Kidney (tissue), 14 donors: ENCODE results near the gene NEGR1. TPM values are rescaled to one million over a fixed set of nuclear protein-coding genes. Genes with fewer than 3 reads are reported as not detected.

ENCODE experiments used
- DNase-seq, 5 donors: peaks; one replicate each; pipeline ENCODE4 v3.0.0-alpha.2; 2013 to 2020
- FAIRE-seq: peaks from 2 replicates; lab custom pipeline; 2012; peaks lifted over from hg19 to GRCh38; lab: Jason Lieb, UNC
- H3K27ac ChIP-seq, 2 donors: one replicate each; pipeline ENCODE4 v1.7.0; 2013; ENCODE audit warnings: low read depth in 2 of 2, low read length in 2 of 2, inconsistent platforms in 1 of 2
- H3K27me3 ChIP-seq: one replicate; pipeline ENCODE4 v1.7.1; 2013; ENCODE audit warnings: low read length, inconsistent platforms; ENCODE audit not compliant: control insufficient read depth, insufficient read depth
- H3K36me3 ChIP-seq, 3 donors: one replicate each; pipeline versions ENCODE4 v1.7.0 to v1.7.1; 2013; ENCODE audit warnings: low read length in 3 of 3, control low read depth in 1 of 3, inconsistent platforms in 1 of 3; ENCODE audit not compliant: insufficient read depth in 3 of 3, control insufficient read depth in 2 of 3
- H3K4me1 ChIP-seq, 3 donors: one replicate each; pipeline versions ENCODE4 v1.7.0 to v1.7.1; 2013; ENCODE audit warnings: low read length in 3 of 3, inconsistent platforms in 1 of 3, low read depth in 1 of 3; ENCODE audit not compliant: control insufficient read depth in 2 of 3, insufficient read depth in 2 of 3
- H3K4me3 ChIP-seq, 3 donors: one replicate each; pipeline versions ENCODE4 v1.7.0 to v1.8.1; 2013; ENCODE audit warnings: low read length in 3 of 3, control low read depth in 1 of 3, inconsistent platforms in 1 of 3
- H3K9ac ChIP-seq, 3 donors: one replicate each; pipeline versions ENCODE4 v1.7.0 to v1.7.1; 2013; ENCODE audit warnings: low read length in 3 of 3, control low read depth in 1 of 3, inconsistent platforms in 1 of 3
- H3K9me3 ChIP-seq, 3 donors: one replicate each; pipeline versions ENCODE4 v1.7.0 to v1.7.1; 2013; ENCODE audit warnings: low read length in 3 of 3, control low read depth in 1 of 3, inconsistent platforms in 1 of 3; ENCODE audit not compliant: control insufficient read depth in 2 of 3, insufficient read depth in 1 of 3
- intact Hi-C: fragments of 100-400 bp; cut with DNase I; formaldehyde crosslinking; loops from one replicate; pipeline ENCODE4 v1.11.1; 2022
- polyA plus RNA-seq: library from polyadenylated mRNA; stranded (reverse); fragments of 350-450 nt; fragmentation: Illumina TruSeq; extraction: RNeasy Lipid Tissue Mini Kit (QIAGEN cat#74804); gene quantifications from one replicate; pipeline ENCODE4 v1.2.3, GENCODE V29; 2014; ENCODE audit warnings: low read depth, low replicate concordance; ENCODE audit not compliant: insufficient read depth
- total RNA-seq: library from RNA; stranded (reverse); fragmentation: NEBNext Ultra II Directional; extraction: Animal tissue kit (Norgen Biotek cat#: 25700); gene quantifications from one replicate; pipeline ENCODE4 v1.2.1, GENCODE V29; 2021
- TF ChIP-seq, protein P1 (sequence below): IDR thresholded peaks from 3 replicates; pipeline ENCODE4 v1.5.1; 2012; ENCODE audit warnings: mild to moderate bottlenecking, moderate library complexity, borderline replicate concordance; ENCODE audit not compliant: insufficient read depth; ENCODE audit errors: extremely low read depth
- donor health status: control.
- donor health status: control.
- donor health status: control.
- donor health status: control.
- donor health status: control.
- donor health status: DM: yes; HTN: yes; CAD: no.
- donor health status: Normal renal cell carcinoma (clear cell type).

NEGR1 gene
- total and polyA plus RNA-seq, 2 donors from 2014 or later: 3.0 to 10.2 TPM

DNA sequence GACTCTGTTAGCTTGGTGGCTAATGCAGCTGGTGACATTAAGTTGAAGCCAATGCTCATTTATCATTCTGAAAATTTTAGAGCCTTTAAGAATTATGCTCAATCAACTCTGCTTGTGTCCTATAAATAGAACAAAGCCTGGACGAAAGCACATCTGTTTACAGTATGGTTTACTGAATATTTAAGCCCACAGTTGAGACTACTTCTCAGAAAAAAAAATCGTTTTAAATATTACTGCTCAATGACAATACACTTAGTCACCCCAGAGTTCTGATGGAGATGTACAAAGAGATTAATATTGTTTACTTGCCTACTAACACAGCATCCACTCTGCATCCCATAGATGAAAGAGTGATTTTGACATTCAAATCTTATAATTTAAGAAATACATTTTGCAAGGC lies 79.6 kb downstream of the NEGR1 start:
- intact Hi-C loops: no loop called here
- FAIRE-seq (no peak), DNase-seq (no peak)
- no peak overlapping the region for H3K27ac ChIP-seq
- H3K9ac ChIP-seq: no peak overlapping the region
- H3K36me3 ChIP-seq: no peaks in the 10 kb centered on the region
- H3K27me3 ChIP-seq: no peaks in the 10 kb centered on the region
- H3K9me3 ChIP-seq: no peaks in the 10 kb centered on the region
- no peaks in the 10 kb centered on the region for H3K4me1 ChIP-seq
- TF ChIP-seq, protein P1, sequence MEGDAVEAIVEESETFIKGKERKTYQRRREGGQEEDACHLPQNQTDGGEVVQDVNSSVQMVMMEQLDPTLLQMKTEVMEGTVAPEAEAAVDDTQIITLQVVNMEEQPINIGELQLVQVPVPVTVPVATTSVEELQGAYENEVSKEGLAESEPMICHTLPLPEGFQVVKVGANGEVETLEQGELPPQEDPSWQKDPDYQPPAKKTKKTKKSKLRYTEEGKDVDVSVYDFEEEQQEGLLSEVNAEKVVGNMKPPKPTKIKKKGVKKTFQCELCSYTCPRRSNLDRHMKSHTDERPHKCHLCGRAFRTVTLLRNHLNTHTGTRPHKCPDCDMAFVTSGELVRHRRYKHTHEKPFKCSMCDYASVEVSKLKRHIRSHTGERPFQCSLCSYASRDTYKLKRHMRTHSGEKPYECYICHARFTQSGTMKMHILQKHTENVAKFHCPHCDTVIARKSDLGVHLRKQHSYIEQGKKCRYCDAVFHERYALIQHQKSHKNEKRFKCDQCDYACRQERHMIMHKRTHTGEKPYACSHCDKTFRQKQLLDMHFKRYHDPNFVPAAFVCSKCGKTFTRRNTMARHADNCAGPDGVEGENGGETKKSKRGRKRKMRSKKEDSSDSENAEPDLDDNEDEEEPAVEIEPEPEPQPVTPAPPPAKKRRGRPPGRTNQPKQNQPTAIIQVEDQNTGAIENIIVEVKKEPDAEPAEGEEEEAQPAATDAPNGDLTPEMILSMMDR: no peak
- H3K4me3 ChIP-seq: no peak overlapping the region

- no peaks in the 10 kb centered on the region for H3K4me1 ChIP-seq
- H3K27me3 ChIP-seq: no peaks in the 10 kb centered on the region
- H3K27ac ChIP-seq: no peak overlapping the region
- no peak overlapping the region for H3K9ac ChIP-seq
- DNase-seq (no peak), FAIRE-seq (no peak)
- TF ChIP-seq, protein P1: no peak
- no peaks in the 10 kb centered on the region for H3K9me3 ChIP-seq
- no peaks in the 10 kb centered on the region for H3K36me3 ChIP-seq
- no peak overlapping the region for H3K4me3 ChIP-seq
- intact Hi-C loops: no loop called here
Measured at GRCh38 chr1:72197786-72198185, 84.6 kb downstream of the NEGR1 start.

DNA sequence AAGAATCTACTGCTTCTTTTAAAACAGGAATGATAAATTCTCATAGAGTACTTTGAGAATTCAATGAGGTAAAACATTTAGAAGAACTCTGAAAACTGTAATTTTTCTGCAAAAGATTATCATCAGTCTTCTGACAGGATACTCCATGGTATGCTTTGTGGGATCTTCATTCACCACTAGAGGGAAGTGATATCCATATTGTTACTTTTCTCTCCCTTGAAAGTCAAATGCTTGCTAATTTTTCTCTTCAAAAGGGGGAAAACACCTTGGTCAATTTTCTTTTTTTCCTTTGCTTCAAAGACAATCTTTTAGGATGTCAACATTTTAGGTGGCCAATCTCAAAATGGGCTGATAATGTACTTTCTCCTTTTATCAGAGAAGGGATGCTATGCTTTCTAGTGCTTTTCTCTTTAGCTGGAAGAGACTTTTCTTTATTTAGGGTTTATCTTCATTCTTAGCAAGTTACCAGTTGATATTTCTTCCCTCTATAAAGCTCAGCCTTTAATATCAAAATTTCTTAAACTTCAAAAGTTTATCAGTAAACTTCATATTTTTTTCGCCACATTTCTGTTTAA lies 95.5 kb downstream of the NEGR1 start:
- Histone ChIP-seq H3K36me3 (no peaks in the 10 kb centered on the region), H3K27ac (no peak overlapping the region), H3K9me3 (no peaks in the 10 kb centered on the region), H3K4me1 (no peaks in the 10 kb centered on the region), H3K4me3 (no peak overlapping the region), H3K9ac (no peak overlapping the region), H3K27me3 (no peaks in the 10 kb centered on the region)
- TF ChIP-seq, protein P1: peak; percentile 10
- intact Hi-C loops: no loop called here
- FAIRE-seq (no peak), DNase-seq (peak in 1 of 5 donors; percentile 5)

GRCh38 chr1:72184099-72184701 lies 98.1 kb downstream of the NEGR1 start:
- no peak for FAIRE-seq
- DNase-seq: peak in 1 of 5 donors; percentile 8
- H3K4me1 ChIP-seq: no peaks in the 10 kb centered on the region
- no peak overlapping the region for H3K27ac ChIP-seq
- no peak overlapping the region for H3K4me3 ChIP-seq
- intact Hi-C loops: no loop called here
- no peaks in the 10 kb centered on the region for H3K27me3 ChIP-seq
- H3K9me3 ChIP-seq: no peaks in the 10 kb centered on the region
- H3K36me3 ChIP-seq: no peaks in the 10 kb centered on the region
- TF ChIP-seq, protein P1: no peak
- no peak overlapping the region for H3K9ac ChIP-seq
